BJ (cell line): ENCODE results near the gene OTULIN. TPM values are rescaled to one million over a fixed set of nuclear protein-coding genes. Genes with fewer than 3 reads are reported as not detected.
A peak's percentile ranks its signal among the peaks of the same experiment; 100 is the strongest.

Source experiments
- CTCF ChIA-PET: fragments of 350-600 bp; formaldehyde crosslinking; extraction: SDS; loops from one replicate; lab custom pipeline; 2021; ENCODE audit warnings: antibody characterized with exemption, inconsistent platforms; lab: Yijun Ruan, JAX
- POLR2A ChIA-PET: fragments of 300-600 bp; sonication (Branson Sonifier 250); formaldehyde crosslinking; extraction: SDS; loops from one replicate; lab custom pipeline; 2021; ENCODE audit warnings: antibody characterized with exemption; lab: Charles Lee
- DNase-seq: peaks from one replicate; pipeline ENCODE4 v3.0.0-alpha.2; 2011; ENCODE audit warnings: low read depth
- H3K27me3 ChIP-seq: 2 replicates; pipeline ENCODE4 v1.6.0; 2011; ENCODE audit warnings: low read length; ENCODE audit not compliant: control insufficient read depth, insufficient read depth
- H3K36me3 ChIP-seq: 2 replicates; pipeline ENCODE4 v1.5.1; 2011; ENCODE audit warnings: low read length; ENCODE audit not compliant: control insufficient read depth, insufficient read depth
- H3K4me3 ChIP-seq: 2 replicates; pipeline ENCODE4 v1.5.1; 2011; ENCODE audit warnings: low read depth, mild to moderate bottlenecking, control low read depth, low read length
- polyA plus RNA-seq: library from polyadenylated mRNA; depleted of rRNA; stranded (reverse); fragments of >200 nt; gene quantifications from 2 replicates; pipeline ENCODE4 v1.2.3, GENCODE V29; 2011
- TF ChIP-seq, protein P1 (sequence below): IDR thresholded peaks from 2 replicates; pipeline ENCODE4 v1.5.1; 2011; ENCODE audit warnings: low read depth, mild to moderate bottlenecking, control low read depth, inconsistent platforms, low read length, moderate library complexity; ENCODE audit not compliant: insufficient read depth

OTULIN gene
- polyA plus RNA-seq, 1 experiment, result 10.1 TPM

DNA sequence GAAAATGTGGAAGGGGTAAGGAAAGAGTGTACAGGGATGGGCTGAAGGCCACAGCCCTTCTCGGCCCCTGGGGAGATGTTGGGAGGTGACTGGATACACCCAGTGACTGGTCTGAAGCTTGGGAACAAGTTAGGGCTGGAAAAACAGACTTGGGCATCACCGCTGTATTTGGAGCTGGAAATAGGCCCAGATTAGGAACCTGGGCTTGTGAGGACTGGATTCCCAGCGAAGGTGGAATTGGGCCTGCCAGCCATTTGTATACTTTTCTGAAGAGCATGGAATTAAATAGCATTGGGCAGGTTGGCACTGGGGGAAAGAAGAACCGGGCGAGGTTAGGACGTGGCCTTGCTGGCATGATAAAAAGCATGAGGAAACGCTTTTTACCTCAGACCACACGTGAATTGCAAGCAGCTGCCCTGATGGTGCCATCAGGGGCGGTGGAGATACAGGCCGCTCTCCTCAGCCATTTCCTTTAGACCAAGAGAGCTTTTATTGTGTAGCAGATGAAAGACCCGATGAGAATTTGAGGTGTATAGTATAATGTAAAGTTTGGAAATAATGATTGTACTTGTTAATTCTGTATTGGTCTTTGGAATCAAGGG is 37.8 kb downstream of the OTULIN start:
- Histone ChIP-seq H3K4me3 (no peak overlapping the region), H3K27me3 (no peaks in the 10 kb centered on the region), H3K36me3 (peaks cover 11% of the 10 kb centered on the region)
- ChIA-PET CTCF (interaction anchor here (1.1 to 1.9 kb wide), 4 partner anchors 15 to 301 kb away, joined by 3 to 5 read pairs (median 4); no protein-coding TSS in a partner anchor), POLR2A (no interaction called here)
- DNase-seq, result no peak
- TF ChIP-seq, protein P1, sequence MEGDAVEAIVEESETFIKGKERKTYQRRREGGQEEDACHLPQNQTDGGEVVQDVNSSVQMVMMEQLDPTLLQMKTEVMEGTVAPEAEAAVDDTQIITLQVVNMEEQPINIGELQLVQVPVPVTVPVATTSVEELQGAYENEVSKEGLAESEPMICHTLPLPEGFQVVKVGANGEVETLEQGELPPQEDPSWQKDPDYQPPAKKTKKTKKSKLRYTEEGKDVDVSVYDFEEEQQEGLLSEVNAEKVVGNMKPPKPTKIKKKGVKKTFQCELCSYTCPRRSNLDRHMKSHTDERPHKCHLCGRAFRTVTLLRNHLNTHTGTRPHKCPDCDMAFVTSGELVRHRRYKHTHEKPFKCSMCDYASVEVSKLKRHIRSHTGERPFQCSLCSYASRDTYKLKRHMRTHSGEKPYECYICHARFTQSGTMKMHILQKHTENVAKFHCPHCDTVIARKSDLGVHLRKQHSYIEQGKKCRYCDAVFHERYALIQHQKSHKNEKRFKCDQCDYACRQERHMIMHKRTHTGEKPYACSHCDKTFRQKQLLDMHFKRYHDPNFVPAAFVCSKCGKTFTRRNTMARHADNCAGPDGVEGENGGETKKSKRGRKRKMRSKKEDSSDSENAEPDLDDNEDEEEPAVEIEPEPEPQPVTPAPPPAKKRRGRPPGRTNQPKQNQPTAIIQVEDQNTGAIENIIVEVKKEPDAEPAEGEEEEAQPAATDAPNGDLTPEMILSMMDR, result no peak

DNA sequence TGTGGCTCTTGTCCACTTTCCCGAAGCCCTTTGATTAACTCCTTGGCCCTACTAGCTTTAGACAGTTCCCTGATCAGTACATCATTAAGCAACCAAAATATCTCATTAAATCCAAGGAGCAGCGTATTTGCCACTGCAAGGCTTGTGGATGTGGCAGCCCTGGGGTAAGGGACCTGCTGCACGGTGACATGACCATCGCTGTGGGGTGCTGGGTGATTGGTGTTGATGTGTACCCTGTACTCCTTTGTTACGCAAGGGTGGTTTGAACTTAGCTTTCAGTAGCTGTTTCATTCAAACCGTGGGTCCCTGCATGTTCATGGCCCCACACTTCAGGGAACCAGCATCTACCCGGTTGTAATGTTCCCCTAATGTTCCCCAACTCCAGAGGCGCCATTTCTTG is 41.0 kb downstream of the OTULIN start:
- Histone ChIP-seq H3K36me3 (peaks cover 14% of the 10 kb centered on the region), H3K4me3 (no peak overlapping the region), H3K27me3 (no peaks in the 10 kb centered on the region)
- POLR2A ChIA-PET, result no interaction called here
- TF ChIP-seq, protein P1, result no peak
- no peak for DNase-seq
- CTCF ChIA-PET, result interaction anchor here (2.3 kb wide), 1 partner anchor 298 kb away, joined by 7 read pairs; no protein-coding TSS in a partner anchor

DNA sequence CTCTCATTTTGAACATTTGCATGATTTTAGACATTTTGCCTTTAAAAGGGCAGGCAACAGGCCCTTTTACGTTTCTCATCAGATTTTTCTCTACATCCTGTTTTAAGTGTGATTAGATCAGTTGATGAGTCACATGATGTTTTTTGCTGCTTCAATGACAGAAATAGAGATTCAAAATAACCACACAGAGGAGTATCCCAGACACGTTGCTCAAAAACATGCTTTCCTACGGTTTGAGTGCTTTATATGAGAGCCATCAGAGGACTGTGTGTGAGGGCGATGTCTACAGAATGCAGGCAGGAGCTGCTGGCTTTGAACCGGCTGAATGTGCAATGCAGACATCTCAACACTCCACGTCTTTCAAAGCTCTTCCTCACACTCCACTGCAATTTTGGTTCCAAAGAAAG is 42.1 kb downstream of the OTULIN start:
- CTCF ChIA-PET, result interaction anchor here (0.6 to 4.4 kb wide), 4 partner anchors 12 to 297 kb away, joined by 3 to 23 read pairs (median 4); no protein-coding TSS in a partner anchor
- POLR2A ChIA-PET, result no interaction called here
- Histone ChIP-seq H3K27me3 (no peaks in the 10 kb centered on the region), H3K36me3 (peaks cover 20% of the 10 kb centered on the region), H3K4me3 (no peak overlapping the region)
- DNase-seq, result peak; percentile 58
- TF ChIP-seq, protein P1, result no peak

DNA sequence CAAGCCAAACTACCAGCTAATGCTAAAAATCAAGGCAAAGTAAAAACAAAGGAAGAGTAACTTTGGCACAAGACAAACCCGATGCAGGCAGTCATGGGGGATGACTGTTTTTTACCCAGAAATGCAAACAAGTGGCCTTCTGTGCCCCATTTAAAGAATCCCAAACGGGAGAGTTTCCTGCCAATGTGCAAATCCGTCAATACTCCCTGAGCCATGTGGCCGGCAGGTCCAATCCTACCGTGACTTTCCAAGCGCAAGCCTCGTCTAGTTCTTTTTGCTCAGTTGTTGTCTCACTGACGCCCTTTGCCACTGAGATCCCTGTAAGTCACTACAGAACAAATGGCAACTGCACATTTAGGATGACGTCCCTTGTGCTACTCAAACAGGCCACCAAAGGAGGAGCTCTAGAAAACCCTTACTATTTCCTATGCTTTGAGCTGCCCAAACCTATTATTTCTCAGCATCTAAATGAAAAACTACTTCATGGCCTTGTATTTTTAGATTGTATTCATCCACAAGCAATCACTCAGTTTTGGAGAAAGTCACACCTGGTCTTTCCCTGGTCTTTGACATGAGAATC is 43.4 kb downstream of the OTULIN start:
- DNase-seq, result no peak
- ChIA-PET CTCF (interaction anchor here (1.1 to 4.4 kb wide), 5 partner anchors 8 to 307 kb away, joined by 3 to 23 read pairs (median 4); no protein-coding TSS in a partner anchor), POLR2A (no interaction called here)
- TF ChIP-seq, protein P1, result no peak
- Histone ChIP-seq H3K27me3 (no peaks in the 10 kb centered on the region), H3K4me3 (no peak overlapping the region), H3K36me3 (peaks cover 22% of the 10 kb centered on the region)

DNA sequence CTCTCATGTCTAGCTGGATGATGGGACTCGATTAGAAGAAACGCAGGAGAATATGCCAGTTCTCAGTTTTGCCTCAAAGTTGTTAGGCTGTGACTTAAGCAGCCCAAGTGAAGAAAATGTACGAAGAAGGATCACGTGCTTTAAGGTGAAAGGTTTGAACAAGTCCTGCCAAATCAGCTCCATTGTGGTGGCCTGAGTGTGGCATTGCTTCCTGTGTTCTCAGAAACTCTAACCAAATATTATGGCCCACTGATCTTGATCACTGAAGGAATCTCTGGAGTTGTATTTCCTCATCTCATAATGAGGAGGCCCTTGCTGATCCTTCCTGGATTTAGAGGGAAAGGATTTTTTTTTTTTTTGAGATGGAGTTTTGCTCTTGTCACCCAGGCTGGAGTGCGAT is 44.0 kb downstream of the OTULIN start:
- no peaks in the 10 kb centered on the region for H3K27me3 ChIP-seq
- peaks cover 22% of the 10 kb centered on the region for H3K36me3 ChIP-seq
- ChIA-PET POLR2A (no interaction called here), CTCF (interaction anchor here (1.1 to 4.4 kb wide), 4 partner anchors 9 to 307 kb away, joined by 3 to 23 read pairs (median 4); no protein-coding TSS in a partner anchor)
- no peak for DNase-seq
- TF ChIP-seq, protein P1, result no peak
- no peak overlapping the region for H3K4me3 ChIP-seq
